SU-DHL-6 (cell line): ENCODE measurements around the gene CYTL1.
"Not testable (repeated sequence)": the region's sequence is repeated elsewhere in the genome, so short reads cannot be mapped to it uniquely, and the experiment has no call there.

Experiments used
- H2AFZ ChIP-seq: fragments of 200-600 bp; sonication (generic); 2 replicates; pipeline ENCODE4 v1.6.1; 2014; ENCODE audit warnings: low read depth, mild to moderate bottlenecking, moderate library complexity, mixed read lengths, antibody characterized with exemption, low read length; ENCODE audit not compliant: severe bottlenecking
- H3F3A ChIP-seq: fragments of 200-600 bp; shearing (Covaris generic); 2 replicates; pipeline ENCODE4 v1.6.0; 2016; ENCODE audit warnings: antibody characterized with exemption, mild to moderate bottlenecking; ENCODE audit not compliant: insufficient read depth
- H3K27ac ChIP-seq: fragments of 200-600 bp; sonication (generic); 2 replicates; pipeline ENCODE4 v1.5.1; 2016; ENCODE audit warnings: low read depth, mild to moderate bottlenecking, low read length, moderate library complexity, mixed read lengths
- H3K27me3 ChIP-seq: fragments of 200-600 bp; sonication (generic), shearing (Covaris generic); 2 replicates; pipeline ENCODE4 v1.6.0; 2014; ENCODE audit warnings: mild to moderate bottlenecking, low read length
- H3K36me3 ChIP-seq: fragments of 200-600 bp; sonication (generic); 2 replicates; pipeline ENCODE4 v1.6.1; 2014; ENCODE audit warnings: mild to moderate bottlenecking, low read length, mixed read lengths
- H3K4me2 ChIP-seq: fragments of 300-600, 200-600 bp; shearing (Covaris generic), sonication (generic); 2 replicates; pipeline ENCODE4 v1.6.0; 2014; ENCODE audit warnings: low read length, low read depth, mild to moderate bottlenecking; ENCODE audit not compliant: poor library complexity, severe bottlenecking
- H3K4me3 ChIP-seq: fragments of 200-600 bp; sonication (generic); 2 replicates; pipeline ENCODE4 v1.5.1; 2014; ENCODE audit warnings: antibody characterized with exemption, low read length, mild to moderate bottlenecking, mixed read lengths; ENCODE audit not compliant: insufficient read depth, poor library complexity, severe bottlenecking
- H3K79me2 ChIP-seq: fragments of 200-600 bp; sonication (generic); 2 replicates; pipeline ENCODE4 v1.6.1; 2014; ENCODE audit warnings: mild to moderate bottlenecking, low read length, moderate library complexity; ENCODE audit not compliant: insufficient read depth
- H3K9ac ChIP-seq: fragments of 200-600 bp; sonication (generic); 2 replicates; pipeline ENCODE4 v1.7.0; 2014; ENCODE audit warnings: mild to moderate bottlenecking, low read length
- H3K9me2 ChIP-seq: fragments of 200-600 bp; sonication (generic); replicated peaks from 2 replicates; pipeline ENCODE4 v1.6.1; 2014; ENCODE audit warnings: low read length; ENCODE audit not compliant: insufficient read depth
- H3K9me3 ChIP-seq: fragments of 200-600 bp; sonication (generic); 2 replicates; pipeline ENCODE4 v1.6.1; 2014; ENCODE audit warnings: low read length, mixed read lengths; ENCODE audit not compliant: insufficient read depth
- H4K20me1 ChIP-seq: fragments of 200-600 bp; sonication (generic); 2 replicates; pipeline ENCODE4 v1.6.1; 2014; ENCODE audit warnings: low read depth, mild to moderate bottlenecking, antibody characterized with exemption, low read length, moderate library complexity, mixed read lengths
- EZH2phosphoT487 ChIP-seq: fragments of 200-600 bp; sonication (generic), shearing (Covaris generic); conservative IDR thresholded peaks from 2 replicates; pipeline ENCODE4 v1.6.1; 2018; ENCODE audit warnings: mild to moderate bottlenecking, antibody characterized with exemption, low read length, moderate library complexity, mixed read lengths
- TF ChIP-seq, protein P1 (sequence below): fragments of 200-600 bp; sonication (generic); IDR thresholded peaks from one replicate; pipeline ENCODE4 v1.5.1; 2017; ENCODE audit warnings: antibody characterized with exemption, mild to moderate bottlenecking, low read length, moderate library complexity; ENCODE audit not compliant: insufficient read depth, poor library complexity, severe bottlenecking

Gene CYTL1

DNA sequence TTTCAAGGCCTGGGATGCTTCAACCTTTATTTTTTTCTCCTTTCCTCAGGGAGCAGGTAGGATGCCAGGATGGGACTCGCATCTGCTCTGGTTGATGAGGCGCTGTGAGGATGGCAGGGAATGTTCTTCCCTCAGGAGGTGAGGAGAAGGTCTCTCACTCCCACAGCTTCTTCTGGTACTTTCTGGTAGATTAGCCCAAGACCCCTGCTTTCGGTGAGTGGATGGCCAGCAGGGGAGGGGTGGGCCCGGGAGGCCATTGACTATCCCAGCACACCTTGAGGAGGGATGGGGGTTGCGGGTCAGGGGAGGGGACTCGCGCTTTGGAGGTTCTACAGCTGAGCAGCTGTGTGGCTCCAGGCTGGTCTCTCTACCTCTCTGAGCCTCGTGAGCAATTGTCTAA, 14.8 kb downstream of the CYTL1 start:
- Histone ChIP-seq H3K79me2 (no peaks in the 10 kb centered on the region), H3K27me3 (no peaks in the 10 kb centered on the region), H3F3A (no peaks in the 10 kb centered on the region), H3K36me3 (no peaks in the 10 kb centered on the region), H3K4me2 (no peak overlapping the region), H3K9ac (no peak overlapping the region), H3K27ac (no peak overlapping the region), H3K9me3 (no peaks in the 10 kb centered on the region), H2AFZ (no peak overlapping the region), H3K9me2 (no peaks in the 10 kb centered on the region), H3K4me3 (no peak overlapping the region), H4K20me1 (no peaks in the 10 kb centered on the region)
- TF ChIP-seq, protein P1, sequence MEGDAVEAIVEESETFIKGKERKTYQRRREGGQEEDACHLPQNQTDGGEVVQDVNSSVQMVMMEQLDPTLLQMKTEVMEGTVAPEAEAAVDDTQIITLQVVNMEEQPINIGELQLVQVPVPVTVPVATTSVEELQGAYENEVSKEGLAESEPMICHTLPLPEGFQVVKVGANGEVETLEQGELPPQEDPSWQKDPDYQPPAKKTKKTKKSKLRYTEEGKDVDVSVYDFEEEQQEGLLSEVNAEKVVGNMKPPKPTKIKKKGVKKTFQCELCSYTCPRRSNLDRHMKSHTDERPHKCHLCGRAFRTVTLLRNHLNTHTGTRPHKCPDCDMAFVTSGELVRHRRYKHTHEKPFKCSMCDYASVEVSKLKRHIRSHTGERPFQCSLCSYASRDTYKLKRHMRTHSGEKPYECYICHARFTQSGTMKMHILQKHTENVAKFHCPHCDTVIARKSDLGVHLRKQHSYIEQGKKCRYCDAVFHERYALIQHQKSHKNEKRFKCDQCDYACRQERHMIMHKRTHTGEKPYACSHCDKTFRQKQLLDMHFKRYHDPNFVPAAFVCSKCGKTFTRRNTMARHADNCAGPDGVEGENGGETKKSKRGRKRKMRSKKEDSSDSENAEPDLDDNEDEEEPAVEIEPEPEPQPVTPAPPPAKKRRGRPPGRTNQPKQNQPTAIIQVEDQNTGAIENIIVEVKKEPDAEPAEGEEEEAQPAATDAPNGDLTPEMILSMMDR, result no peak
- TF ChIP-seq EZH2phosphoT487, result no peak

DNA sequence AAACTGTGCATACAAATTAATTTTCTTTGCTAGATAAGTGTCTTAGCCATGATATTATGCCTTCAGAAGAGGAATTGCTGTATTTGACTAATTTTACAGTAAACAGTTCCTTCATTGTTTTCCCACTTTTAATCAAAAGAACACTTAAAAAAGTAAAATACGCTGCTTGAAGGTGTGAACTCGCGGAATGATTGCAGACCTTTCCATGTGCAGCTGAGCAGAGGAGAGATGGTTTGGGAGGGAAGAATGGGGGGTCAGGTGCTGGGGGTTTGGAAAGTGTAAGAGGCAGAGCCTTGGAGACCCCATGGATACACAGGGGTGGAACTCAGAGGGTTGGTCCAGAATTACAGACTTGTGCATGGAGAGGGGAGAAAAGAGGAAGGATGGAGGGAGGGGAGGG, 15.3 kb downstream of the CYTL1 start:
- no peak for TF ChIP-seq EZH2phosphoT487
- TF ChIP-seq, protein P1, result no peak
- no peaks in the 10 kb centered on the region for H4K20me1 ChIP-seq
- H3K4me3 ChIP-seq, result no peak overlapping the region
- H3K36me3 ChIP-seq, result no peaks in the 10 kb centered on the region
- no peak overlapping the region for H3K9ac ChIP-seq
- no peaks in the 10 kb centered on the region for H3K27me3 ChIP-seq
- no peaks in the 10 kb centered on the region for H3K9me3 ChIP-seq
- H3K4me2 ChIP-seq, result no peak overlapping the region
- H3F3A ChIP-seq, result no peaks in the 10 kb centered on the region
- H3K79me2 ChIP-seq, result no peaks in the 10 kb centered on the region
- H3K27ac ChIP-seq, result no peak overlapping the region
- H2AFZ ChIP-seq, result no peak overlapping the region
- H3K9me2 ChIP-seq, result no peaks in the 10 kb centered on the region

DNA sequence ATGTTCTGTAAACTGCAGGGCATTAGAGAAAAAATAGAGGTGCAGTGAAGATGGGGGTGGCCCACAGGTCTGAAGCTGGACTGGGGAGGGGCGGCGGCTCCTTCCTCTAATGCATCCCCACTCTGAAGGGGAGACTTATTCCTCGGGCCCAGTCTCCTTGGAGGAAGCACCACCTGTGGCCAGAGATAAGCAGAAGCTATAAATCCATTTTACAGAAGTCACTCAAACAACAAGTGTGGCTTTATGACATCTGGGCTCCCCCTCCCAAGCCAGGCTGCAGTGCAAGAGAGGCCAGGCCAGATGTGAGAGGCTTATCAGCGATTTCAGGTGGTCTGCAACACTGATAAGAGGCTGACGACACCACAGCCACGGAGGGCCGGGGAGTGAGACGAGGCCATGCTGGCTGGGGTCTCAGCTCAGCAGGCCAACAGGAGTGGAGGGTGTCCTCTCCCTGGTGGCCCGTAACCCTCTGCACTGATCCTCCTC, 15.8 kb downstream of the CYTL1 start:
- TF ChIP-seq EZH2phosphoT487, result no peak
- TF ChIP-seq, protein P1, result no peak
- H3K27ac ChIP-seq, result no peak overlapping the region
- no peak overlapping the region for H3K4me2 ChIP-seq

GRCh38 chr4:5001641-5002040, 17.6 kb downstream of the CYTL1 start:
- H3K27me3 ChIP-seq, H3K4me2 ChIP-seq, H3K9ac ChIP-seq, H4K20me1 ChIP-seq, H3K9me3 ChIP-seq, H3K36me3 ChIP-seq, H3F3A ChIP-seq, H2AFZ ChIP-seq, H3K27ac ChIP-seq, H3K79me2 ChIP-seq, H3K9me2 ChIP-seq, H3K4me3 ChIP-seq: not testable (repeated sequence)

More for the DNA sequence above, 15.8 kb downstream of the CYTL1 start:
- Histone ChIP-seq H3K9me2 (no peaks in the 10 kb centered on the region), H4K20me1 (no peaks in the 10 kb centered on the region), H3K9me3 (no peaks in the 10 kb centered on the region), H3K4me3 (no peak overlapping the region), H2AFZ (no peak overlapping the region), H3K36me3 (no peaks in the 10 kb centered on the region), H3F3A (no peaks in the 10 kb centered on the region), H3K27me3 (no peaks in the 10 kb centered on the region), H3K79me2 (no peaks in the 10 kb centered on the region), H3K9ac (no peak overlapping the region)

GRCh38 chr4:4996935-4997334, 22.3 kb downstream of the CYTL1 start:
- H3K9me3 ChIP-seq, H3K4me2 ChIP-seq, H3K79me2 ChIP-seq, H3K9ac ChIP-seq, H2AFZ ChIP-seq, H3K27ac ChIP-seq, H3K9me2 ChIP-seq, H3K36me3 ChIP-seq, H4K20me1 ChIP-seq, H3F3A ChIP-seq, H3K27me3 ChIP-seq, H3K4me3 ChIP-seq: not testable (repeated sequence)
